Suprapubic skin (tissue), 4 donors: ENCODE data around the gene UNC5B. TPM values are rescaled to one million over a fixed set of nuclear protein-coding genes. Genes with fewer than 3 reads are reported as not detected.

Source experiments
- DNase-seq, 2 donors: peaks; one replicate each; pipeline ENCODE4 v3.0.0-alpha.2; 2019; ENCODE audit warnings: low spot score in 2 of 2
- H3K27ac ChIP-seq: fragments of 200-600 bp; sonication (generic); one replicate; pipeline ENCODE4 v1.5.1; 2019
- H3K27me3 ChIP-seq: fragments of 200-600 bp; sonication (generic); one replicate; pipeline ENCODE4 v1.5.1; 2019
- H3K36me3 ChIP-seq: fragments of 200-600 bp; sonication (generic); one replicate; pipeline ENCODE4 v1.5.1; 2019
- H3K4me1 ChIP-seq: fragments of 200-600 bp; sonication (generic); one replicate; pipeline ENCODE4 v1.5.1; 2019
- H3K4me3 ChIP-seq: fragments of 200-600 bp; sonication (generic); one replicate; pipeline ENCODE4 v1.5.1; 2019; ENCODE audit warnings: mild to moderate bottlenecking
- H3K9me3 ChIP-seq: fragments of 200-600 bp; sonication (generic); one replicate; pipeline ENCODE4 v1.5.1; 2019
- CTCF ChIP-seq, 2 donors: fragments of 200-600 bp in 1 of 2; fragments of 450-650 bp in 1 of 2; sonication (generic) in 1 of 2; IDR thresholded peaks; one replicate each; pipeline ENCODE4 v1.5.1; 2016 to 2019; ENCODE audit warnings: antibody characterized with exemption in 2 of 2, mild to moderate bottlenecking in 1 of 2, moderate library complexity in 1 of 2
- EP300 ChIP-seq: sonication (generic); formaldehyde crosslinking; IDR thresholded peaks from one replicate; pipeline ENCODE4 v1.6.1; 2017; ENCODE audit warnings: antibody characterized with exemption
- POLR2A ChIP-seq, 2 donors: fragments of 450-650 bp; IDR thresholded peaks; one replicate each; pipeline ENCODE4 v1.6.1; 2017; ENCODE audit warnings: antibody characterized with exemption in 2 of 2, mild to moderate bottlenecking in 2 of 2, moderate library complexity in 2 of 2
- POLR2AphosphoS5 ChIP-seq, 3 donors: sonication (generic); formaldehyde crosslinking; IDR thresholded peaks; one replicate each; pipeline ENCODE4 v1.6.1; 2017; ENCODE audit warnings: antibody characterized with exemption in 3 of 3
- WGBS: methylation state at CpG from one replicate; pipeline ENCODE4 v1.1.5; 2018; 5-methylcytosine and 5-hydroxymethylcytosine counted together
- total RNA-seq, 4 donors: library from RNA; depleted of rRNA; stranded (reverse); fragments of >200 nt; gene quantifications; one replicate each; pipeline ENCODE4 v1.1.0, GENCODE V29; 2016

The UNC5B gene
- total RNA-seq, 4 donors from 2014 or later = 7.2 to 45.7 (median 14.7) TPM

- Histone ChIP-seq H3K4me1 (peaks cover 5% of the 10 kb centered on the region), H3K27me3 (no peaks in the 10 kb centered on the region), H3K36me3 (peaks cover 5% of the 10 kb centered on the region), H3K4me3 (no peak overlapping the region), H3K9me3 (no peaks in the 10 kb centered on the region), H3K27ac (no peak overlapping the region)
- TF ChIP-seq EP300 = no peak
- TF ChIP-seq POLR2AphosphoS5 (IDR thresholded peaks at IDR 0.05) = no peak
- TF ChIP-seq CTCF (IDR thresholded peaks at IDR 0.05) = no peak
- no peak for TF ChIP-seq POLR2A (IDR thresholded peaks at IDR 0.05)
- no peak for DNase-seq
- WGBS = 94% methylated on average over 10 of the region's 10 CpGs
These were observed 127.6 kb downstream of the UNC5B start for GRCh38 chr10:71339796-71340589.

GRCh38 chr10:71342573-71343391 lies 130.4 kb downstream of the UNC5B start:
- Histone ChIP-seq H3K27me3 (no peaks in the 10 kb centered on the region), H3K36me3 (peaks cover 5% of the 10 kb centered on the region), H3K4me3 (no peak overlapping the region), H3K9me3 (no peaks in the 10 kb centered on the region), H3K4me1 (peaks cover 5% of the 10 kb centered on the region), H3K27ac (no peak overlapping the region)
- no peak for TF ChIP-seq EP300
- no peak for TF ChIP-seq POLR2AphosphoS5 (IDR thresholded peaks at IDR 0.05)
- no peak for TF ChIP-seq CTCF (IDR thresholded peaks at IDR 0.05)
- TF ChIP-seq POLR2A (IDR thresholded peaks at IDR 0.05) = no peak
- no peak for DNase-seq
- WGBS = 93% methylated on average over 8 of the region's 8 CpGs

GRCh38 chr10:71343392-71343773 lies 131.0 kb downstream of the UNC5B start:
- DNase-seq = no peak

GRCh38 chr10:71344154-71344925 lies 132.0 kb downstream of the UNC5B start:
- WGBS = 91% methylated on average over 7 of the region's 9 CpGs
- H3K27ac ChIP-seq = no peak overlapping the region
- no peak overlapping the region for H3K4me3 ChIP-seq
- DNase-seq = no peak
- H3K27me3 ChIP-seq = no peaks in the 10 kb centered on the region
- peaks cover 5% of the 10 kb centered on the region for H3K4me1 ChIP-seq
- TF ChIP-seq CTCF (IDR thresholded peaks at IDR 0.05) (no peak), POLR2AphosphoS5 (IDR thresholded peaks at IDR 0.05) (no peak), POLR2A (IDR thresholded peaks at IDR 0.05) (no peak)
- H3K9me3 ChIP-seq = no peaks in the 10 kb centered on the region
- H3K36me3 ChIP-seq = peaks cover 5% of the 10 kb centered on the region

More at GRCh38 chr10:71343392-71343773, 131.0 kb downstream of the UNC5B start:
- no peaks in the 10 kb centered on the region for H3K27me3 ChIP-seq
- H3K9me3 ChIP-seq = no peaks in the 10 kb centered on the region
- H3K27ac ChIP-seq = no peak overlapping the region
- H3K4me3 ChIP-seq = no peak overlapping the region
- peaks cover 5% of the 10 kb centered on the region for H3K36me3 ChIP-seq
- no peak for TF ChIP-seq POLR2AphosphoS5 (IDR thresholded peaks at IDR 0.05)
- no peak for TF ChIP-seq CTCF (IDR thresholded peaks at IDR 0.05)
- no peak for TF ChIP-seq EP300
- WGBS = 98% methylated on average over 5 of the region's 5 CpGs
- peaks cover 5% of the 10 kb centered on the region for H3K4me1 ChIP-seq
